NCI-H146 (cell line): ENCODE results near the gene CDC42BPA.

Experiments used
- DNase-seq: peaks from one replicate; lab custom pipeline; 2025; lab: John Stamatoyannopoulos, UW

CDC42BPA gene

GRCh38 chr1:227213426-227213825, 104.9 kb downstream of the CDC42BPA start:
- DNase-seq, result no peak

GRCh38 chr1:227212164-227212563, 106.1 kb downstream of the CDC42BPA start:
- no peak for DNase-seq

GRCh38 chr1:227210604-227211003, 107.7 kb downstream of the CDC42BPA start:
- no peak for DNase-seq

- no peak for DNase-seq
These were observed 121.2 kb downstream of the CDC42BPA start for GRCh38 chr1:227197064-227197463.

- DNase-seq, result no peak
These were observed 126.1 kb downstream of the CDC42BPA start for GRCh38 chr1:227192163-227192562.

GRCh38 chr1:227191607-227192006, 126.7 kb downstream of the CDC42BPA start:
- no peak for DNase-seq

GRCh38 chr1:227190321-227190720, 128.0 kb downstream of the CDC42BPA start:
- DNase-seq, result no peak

- DNase-seq, result no peak
These were observed 133.0 kb downstream of the CDC42BPA start for GRCh38 chr1:227185291-227185690.

- no peak for DNase-seq
These were observed 136.3 kb downstream of the CDC42BPA start for GRCh38 chr1:227182012-227182411.

GRCh38 chr1:227175611-227176010, 142.7 kb downstream of the CDC42BPA start:
- DNase-seq, result no peak

- no peak for DNase-seq
These were observed 144.1 kb downstream of the CDC42BPA start for GRCh38 chr1:227174164-227174563.

GRCh38 chr1:227170361-227171166, 147.7 kb downstream of the CDC42BPA start:
- no peak for DNase-seq

GRCh38 chr1:227169343-227169742, 148.9 kb downstream of the CDC42BPA start:
- no peak for DNase-seq

- DNase-seq, result no peak
These were observed 150.8 kb downstream of the CDC42BPA start for GRCh38 chr1:227167276-227168101.

GRCh38 chr1:227166559-227166958, 151.7 kb downstream of the CDC42BPA start:
- no peak for DNase-seq

GRCh38 chr1:227161470-227161869, 156.8 kb downstream of the CDC42BPA start:
- no peak for DNase-seq

- DNase-seq, result no peak
These were observed 161.8 kb downstream of the CDC42BPA start for GRCh38 chr1:227156520-227156919.

GRCh38 chr1:227155688-227156087, 162.6 kb downstream of the CDC42BPA start:
- DNase-seq, result no peak

- DNase-seq, result no peak
These were observed 163.3 kb downstream of the CDC42BPA start for GRCh38 chr1:227155004-227155403.

GRCh38 chr1:227152525-227152924, 165.8 kb downstream of the CDC42BPA start:
- DNase-seq, result no peak

GRCh38 chr1:227140376-227140775, 177.9 kb downstream of the CDC42BPA start:
- no peak for DNase-seq

GRCh38 chr1:227136210-227136820, 182.0 kb downstream of the CDC42BPA start:
- no peak for DNase-seq
